GM03348 (cell line): ENCODE data around the gene NACC1.

Experiments used
- DNase-seq: peaks from one replicate; pipeline ENCODE4 v3.0.0; 2012; ENCODE audit warnings: low spot score

The NACC1 gene

DNA sequence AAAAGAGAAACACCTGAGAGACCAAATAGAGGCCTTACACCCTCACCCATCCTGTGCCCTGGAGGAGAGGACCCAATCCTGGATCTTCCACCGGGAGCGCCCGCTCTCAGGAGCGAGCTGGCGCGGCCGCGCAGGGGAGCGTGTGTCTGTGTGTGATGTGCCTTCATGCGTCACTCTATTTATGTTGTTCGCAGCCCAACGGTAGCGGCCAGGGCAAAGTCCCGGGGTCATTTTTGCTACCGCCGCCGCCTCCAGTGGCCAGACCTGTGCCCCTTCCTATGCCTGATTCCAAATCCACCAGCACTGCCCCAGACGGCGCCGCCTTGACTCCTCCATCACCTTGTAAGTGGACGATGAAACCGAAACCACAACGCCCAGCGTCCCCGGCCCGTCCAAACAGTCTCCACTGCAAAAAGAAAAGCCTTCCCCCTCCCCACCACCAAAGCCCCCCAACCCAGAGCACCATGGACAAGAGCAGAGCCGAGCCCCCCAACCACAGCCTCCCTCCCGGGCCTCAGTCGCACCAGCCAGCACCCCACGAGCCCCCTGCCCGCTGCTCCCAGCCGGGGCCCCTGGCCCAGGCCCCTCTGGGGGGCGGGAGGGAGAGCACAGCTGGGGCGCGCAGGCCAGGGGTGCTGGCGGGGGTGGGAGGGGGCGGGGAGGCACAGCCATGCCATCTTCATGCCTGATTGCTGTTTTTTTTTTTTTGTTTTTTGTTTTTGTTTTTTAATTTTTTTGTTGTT is 30.1 kb upstream of the NACC1 start:
- DNase-seq, result no peak

DNA sequence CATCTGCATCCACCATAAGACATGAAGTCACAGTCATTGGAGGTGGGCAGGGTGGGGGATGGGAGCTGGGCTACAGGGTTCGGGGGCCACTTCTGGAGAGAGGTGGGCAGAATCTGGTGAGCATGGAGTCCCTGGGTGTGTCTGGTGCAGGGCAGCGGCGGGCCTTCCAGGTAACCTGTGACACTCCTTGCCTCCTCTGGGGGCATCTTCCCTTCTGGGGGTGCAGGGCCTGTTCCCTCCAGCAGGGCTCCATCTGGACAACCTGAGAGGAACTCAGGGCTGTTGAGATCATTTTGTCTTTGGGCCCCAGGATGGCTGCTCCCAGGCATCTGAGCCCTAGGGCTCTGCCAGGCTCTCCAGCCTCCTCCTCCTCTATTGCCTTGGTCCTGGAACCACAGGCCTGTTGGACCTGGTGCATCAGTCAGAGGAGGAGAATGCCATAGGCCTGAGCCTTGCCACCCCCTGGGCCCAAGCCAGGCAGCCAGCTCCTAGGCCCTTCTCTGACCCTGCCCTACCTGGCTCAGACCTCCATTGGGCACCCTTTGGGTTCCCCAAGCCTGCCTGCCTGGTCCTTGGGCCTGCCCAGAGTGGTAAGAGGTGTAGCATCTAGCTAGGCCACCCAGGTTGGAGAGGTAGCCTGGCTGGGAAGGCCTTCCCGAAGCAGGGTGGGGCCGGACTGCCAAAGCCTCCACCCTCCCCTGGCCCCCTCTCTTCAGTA is 28.8 kb upstream of the NACC1 start:
- no peak for DNase-seq

DNA sequence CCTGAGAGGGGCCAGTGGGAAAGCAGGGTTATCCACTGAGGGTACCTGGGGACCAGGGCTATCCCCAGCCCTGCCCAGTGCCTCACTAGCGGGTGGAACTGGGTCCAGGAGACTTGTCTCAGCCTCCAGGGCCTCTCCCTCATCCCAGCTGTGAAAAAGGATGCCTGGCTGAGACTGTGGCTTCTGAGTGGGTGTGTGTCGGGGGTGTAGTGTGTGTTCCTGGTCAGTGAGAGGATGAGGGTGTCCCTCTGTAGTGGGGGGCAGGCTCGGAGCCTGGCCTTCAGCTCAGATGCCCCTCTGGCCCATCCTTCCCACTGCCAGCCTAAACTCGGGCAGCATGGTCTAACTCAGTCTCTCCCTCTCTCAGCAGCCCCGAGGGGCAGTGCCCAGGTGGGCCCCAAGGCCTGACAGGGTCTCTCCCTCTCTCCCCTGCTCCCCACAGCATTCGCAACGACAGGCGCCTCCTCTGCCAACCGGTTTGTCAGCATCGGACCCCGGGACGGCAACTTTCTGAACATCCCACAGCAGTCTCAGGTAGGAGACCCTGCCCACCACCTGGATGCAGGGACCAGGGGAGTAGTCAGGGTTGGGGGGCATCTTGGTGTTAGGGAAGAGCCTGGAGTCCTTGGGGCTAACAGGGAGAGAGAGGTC is 28.1 kb upstream of the NACC1 start:
- no peak for DNase-seq

DNA sequence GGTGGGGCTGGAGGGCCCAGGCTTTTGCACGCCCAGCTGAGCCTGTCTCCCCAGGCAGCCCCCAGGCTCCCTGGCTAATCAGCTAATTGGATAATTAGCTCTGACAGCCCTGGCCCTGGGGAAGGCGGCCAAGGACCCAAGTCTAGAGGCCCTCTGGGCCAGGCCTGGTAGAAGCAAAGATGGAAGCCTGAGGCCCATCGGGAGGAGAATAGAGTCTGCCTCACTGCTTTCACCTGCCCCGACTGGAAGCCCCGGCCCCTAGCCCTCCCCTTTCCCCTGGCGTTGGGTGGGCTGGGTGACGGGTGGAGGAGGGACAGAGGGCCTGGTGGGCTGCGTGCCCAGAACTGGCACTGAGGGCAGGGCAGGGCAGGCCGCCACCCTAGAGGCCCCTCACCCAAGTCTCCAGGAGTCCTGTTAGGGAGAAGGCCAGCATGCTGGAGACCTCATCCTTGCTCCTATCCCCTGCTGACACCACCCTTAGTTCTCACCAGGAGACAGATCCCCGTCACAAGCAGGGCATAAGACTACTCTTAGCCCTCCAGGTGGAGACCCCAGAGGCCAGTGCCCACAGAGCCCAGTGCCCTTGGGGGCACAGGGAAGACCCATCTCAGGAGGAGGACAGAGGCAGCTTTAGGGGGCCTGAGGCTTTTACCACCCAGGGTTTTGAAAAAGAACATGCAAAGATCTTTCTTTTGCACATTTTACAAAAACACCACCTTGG is 27.4 kb upstream of the NACC1 start:
- no peak for DNase-seq

DNA sequence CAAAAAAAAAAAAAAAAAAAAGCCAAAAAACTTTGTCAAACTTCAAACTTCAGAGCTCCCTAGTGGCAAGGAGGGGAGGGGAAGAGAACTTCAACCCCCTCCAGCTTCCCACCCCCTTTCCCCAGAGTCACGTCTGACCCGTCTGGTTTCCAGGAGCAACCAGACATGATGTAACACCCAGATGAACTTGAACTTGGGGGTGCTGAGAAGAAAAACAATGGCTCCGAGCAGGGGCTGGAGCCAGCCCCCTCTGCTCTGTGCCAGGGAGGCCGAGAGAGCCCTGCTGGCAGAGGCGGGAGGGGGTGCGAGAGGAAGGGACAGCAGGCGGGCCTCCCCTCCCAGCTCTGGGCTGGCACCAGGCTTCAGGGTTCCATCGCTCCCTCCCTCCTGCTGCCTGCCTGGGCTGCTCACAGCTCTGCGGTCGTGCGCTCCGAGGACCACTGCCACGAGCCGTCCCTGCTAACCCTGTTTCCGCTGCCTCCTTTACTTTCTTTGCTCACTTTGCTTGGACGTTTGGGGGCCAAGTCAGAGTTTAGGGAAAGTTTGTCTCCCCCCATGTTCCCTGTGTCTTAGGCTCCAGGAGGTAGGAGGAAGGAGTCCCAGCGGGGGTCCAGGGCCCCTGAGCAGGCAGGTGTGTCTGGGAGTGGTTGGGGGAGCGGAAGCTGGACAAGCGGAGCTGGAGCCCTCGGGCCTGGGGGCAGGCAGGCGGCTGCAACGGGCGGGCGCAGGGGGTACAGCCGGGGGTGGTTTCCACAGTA is 26.5 kb upstream of the NACC1 start:
- DNase-seq, result peak; percentile 94

DNA sequence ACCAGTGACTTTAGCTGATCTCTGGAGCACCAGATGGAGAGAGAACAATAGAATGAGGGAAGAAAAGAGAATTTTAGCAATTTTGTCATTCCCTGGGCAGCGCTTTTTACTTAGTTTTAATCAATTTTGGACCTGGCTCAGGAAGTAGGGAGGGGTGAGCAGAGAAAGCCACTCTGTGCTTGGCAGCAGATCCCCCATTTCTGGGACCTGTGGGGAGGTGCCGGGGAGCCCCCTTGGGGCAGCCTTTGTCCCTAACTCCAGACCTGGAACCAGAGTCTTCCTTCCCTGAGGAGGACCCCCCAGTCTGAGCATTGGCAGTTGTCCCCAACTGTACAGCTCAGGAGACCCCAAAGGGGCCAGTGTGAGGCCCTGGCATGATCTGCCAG is 25.9 kb upstream of the NACC1 start:
- DNase-seq, result no peak

DNA sequence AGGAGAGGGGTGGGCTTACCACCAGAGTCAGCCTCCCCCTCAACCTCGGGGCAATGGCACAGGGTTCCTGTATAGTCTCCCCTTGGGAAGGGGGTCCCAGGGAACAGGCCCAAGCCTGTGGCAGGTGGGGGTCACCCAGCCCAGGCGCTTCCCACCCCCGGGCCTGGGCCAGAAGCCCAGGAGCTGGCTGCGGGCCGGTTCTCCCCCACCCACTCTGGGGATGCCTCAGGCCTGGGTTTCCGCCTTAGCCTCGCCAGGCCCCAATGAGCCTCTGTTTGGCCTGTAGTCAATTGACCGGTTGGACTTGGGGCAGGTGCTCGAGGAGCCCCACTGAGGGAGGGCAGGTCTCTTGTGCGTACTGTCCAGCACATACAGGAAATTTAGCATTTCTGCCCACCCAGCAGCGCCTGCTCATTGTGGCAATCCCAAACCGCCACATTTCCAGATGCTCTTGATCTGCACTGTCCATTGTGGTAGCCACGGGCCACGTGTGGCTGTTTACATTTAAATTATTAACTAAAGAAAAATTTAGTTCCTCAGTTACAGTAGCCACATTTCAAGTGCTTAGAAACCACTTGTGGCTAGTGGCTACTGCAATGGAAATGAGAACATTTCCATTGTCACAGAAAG is 25.3 kb upstream of the NACC1 start:
- DNase-seq, result no peak

DNA sequence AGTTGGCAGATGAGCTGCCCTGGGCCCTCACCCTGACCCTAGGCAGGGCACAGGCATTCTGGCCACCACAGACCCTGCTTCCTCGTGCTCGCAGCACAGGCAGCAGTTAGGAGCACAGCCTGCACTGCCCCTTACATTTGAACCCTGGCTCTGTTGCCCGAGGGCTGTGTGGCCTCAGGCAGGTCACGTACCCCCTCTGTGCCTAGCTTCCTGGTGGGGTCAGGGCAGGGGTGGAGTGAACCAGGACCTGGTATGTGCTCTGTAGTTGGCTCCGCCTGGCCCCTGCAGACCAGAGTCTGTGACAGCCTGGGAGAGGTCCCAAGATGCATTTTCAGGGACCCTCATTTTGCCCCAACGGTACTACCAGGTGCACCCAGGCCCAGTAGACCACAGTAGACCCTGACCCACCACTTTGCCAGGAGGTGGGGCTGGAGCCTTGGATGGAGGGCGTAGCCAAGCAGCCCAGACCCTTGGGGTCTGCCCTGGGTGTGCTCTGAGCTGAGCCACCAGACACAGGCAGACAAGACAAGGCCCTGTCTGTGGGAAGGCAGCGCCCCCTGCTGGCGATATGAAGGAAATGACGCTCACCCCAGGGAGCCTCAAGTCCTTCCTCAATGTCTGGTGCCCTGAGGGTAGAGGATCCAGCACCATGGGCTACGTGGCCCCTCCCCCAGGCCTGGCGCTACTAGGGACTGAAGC is 24.5 kb upstream of the NACC1 start:
- DNase-seq, result peak; percentile 92

DNA sequence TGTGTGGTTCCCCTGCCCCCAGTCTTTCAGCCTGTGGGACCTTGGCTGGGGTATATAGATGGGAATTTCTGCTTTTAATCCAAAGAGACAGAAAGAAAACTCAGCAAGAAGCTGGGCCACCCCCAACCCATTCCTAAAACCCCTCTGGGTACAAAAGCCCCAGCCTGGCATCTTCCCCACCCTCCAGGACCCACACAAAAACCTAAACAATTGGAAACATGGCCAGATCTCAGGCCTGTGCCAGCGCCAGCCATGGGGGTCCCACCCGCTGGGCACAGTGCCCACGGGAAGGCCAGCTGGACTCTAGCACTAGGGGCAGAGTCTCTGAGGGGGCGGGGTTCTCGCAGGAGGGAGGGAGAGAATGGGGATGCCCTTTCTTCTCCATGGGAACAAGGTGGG is 24.0 kb upstream of the NACC1 start:
- no peak for DNase-seq

DNA sequence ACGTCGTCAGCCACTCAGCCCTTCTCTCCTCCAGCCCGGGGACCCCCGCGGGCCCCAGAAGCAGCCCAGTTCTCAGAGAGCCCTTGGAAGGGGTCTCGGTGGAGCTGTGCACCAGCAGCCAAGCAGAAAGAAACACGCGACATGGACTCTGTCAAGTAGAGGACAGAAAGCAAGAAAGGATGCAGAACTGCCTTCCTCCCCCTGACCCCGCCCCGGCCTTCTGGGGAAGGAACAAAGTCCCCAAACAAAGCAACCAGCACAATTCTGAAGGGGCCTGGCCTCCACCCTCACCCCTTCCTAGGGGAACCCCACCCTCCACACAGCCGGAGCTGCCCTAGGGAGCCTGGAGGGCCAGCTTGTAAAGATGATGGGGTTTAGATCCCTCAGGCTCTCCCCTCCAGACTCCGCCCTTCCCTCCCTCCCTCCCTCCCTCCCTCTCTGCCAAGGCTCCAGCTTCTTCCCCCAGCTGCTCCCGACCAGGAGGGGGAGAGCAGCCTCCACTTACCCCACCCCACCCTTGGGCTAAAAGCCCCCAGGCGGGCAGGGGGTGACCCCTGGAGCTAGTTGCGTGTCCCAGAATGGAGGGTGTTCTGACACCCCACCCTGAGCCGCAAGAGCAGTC is 23.2 kb upstream of the NACC1 start:
- DNase-seq, result no peak

DNA sequence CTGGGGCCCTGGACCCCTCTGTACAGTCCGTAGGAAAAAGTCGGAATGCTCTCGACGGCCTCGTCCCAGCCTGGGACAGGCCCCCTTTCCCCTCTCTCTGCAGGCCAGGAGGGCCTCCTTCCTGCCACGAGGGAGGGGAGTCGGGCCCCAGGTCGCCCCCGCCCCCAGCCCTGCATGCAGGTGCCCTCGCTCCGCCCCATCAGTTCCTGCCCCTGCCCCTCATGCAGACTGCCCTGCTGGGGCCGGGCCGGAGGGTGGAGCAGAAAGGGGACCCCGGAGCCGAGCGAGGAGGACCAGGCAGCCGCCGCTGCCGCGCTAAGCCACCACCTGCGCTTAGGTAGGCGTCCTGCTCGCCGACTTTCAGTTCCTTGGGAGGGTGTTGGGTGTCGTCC is 22.7 kb upstream of the NACC1 start:
- DNase-seq, result no peak

DNA sequence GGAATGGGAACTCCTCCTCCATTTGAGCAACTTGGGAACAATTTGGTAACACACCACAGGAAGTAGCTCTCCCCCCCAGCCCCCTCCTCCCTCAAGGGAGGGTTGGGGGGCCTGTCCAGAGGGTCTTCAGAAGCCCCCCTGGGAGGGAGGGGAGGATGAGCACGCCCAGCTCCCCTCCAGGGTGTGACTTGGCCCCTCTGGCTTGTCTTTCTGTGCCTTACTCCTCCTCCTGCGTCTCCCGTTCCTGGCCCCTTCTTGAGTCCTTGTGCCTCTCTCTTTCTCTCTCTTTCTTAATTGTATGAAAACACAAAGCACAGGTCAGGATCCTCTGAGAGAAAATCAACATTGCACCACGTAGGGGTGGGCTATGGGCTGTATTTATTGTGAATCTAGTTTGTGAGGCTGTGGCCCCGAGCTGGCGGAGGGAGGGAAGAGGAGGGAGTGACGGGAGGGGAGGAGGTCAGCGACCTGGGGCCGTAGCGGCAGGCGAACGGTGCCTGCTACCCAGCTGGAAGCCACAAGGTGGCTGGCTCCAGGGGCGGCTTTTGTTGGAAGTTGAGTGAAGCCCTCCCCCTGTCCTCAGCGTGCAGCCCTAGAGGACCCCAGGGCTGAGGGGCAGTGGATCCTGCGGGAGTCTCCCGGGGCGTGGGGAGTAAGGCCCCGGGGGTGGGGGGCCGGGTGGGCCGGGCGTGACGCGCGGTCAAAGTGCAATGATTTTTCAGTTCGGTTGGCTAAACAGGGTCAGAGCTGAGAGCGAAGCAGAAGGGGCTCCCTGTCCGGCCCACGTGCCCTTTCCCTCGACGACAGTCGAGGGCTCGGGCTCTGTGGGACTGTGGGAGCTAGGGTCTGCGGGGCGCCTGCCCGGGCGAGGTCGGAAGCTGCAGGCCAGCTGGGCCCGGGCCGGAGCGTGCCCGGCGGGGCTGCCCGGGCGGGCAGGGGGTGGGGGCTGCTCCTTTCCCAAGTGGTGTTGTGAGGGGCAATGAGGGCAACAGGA is 21.8 kb upstream of the NACC1 start:
- no peak for DNase-seq

DNA sequence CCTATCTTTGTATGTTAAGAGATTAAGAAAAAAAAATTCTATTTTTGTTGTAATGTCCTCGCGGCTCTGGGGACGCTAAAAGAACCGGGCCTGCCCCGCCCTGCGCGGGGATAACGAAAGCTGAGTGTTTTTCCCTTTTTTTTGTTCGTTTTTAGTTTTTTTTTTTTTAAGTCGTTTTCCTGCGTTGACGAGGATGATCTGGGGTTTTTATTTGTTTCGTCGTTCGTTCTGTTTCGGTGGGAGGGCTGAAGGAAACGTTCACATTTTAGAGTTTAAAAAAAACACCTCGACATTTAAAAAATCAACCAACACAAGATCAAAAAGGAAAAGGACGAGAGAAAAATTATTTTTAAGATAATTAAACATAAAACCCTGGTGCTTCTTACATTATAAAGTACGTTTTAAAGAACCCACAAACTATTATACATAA is 21.0 kb upstream of the NACC1 start:
- DNase-seq, result no peak

DNA sequence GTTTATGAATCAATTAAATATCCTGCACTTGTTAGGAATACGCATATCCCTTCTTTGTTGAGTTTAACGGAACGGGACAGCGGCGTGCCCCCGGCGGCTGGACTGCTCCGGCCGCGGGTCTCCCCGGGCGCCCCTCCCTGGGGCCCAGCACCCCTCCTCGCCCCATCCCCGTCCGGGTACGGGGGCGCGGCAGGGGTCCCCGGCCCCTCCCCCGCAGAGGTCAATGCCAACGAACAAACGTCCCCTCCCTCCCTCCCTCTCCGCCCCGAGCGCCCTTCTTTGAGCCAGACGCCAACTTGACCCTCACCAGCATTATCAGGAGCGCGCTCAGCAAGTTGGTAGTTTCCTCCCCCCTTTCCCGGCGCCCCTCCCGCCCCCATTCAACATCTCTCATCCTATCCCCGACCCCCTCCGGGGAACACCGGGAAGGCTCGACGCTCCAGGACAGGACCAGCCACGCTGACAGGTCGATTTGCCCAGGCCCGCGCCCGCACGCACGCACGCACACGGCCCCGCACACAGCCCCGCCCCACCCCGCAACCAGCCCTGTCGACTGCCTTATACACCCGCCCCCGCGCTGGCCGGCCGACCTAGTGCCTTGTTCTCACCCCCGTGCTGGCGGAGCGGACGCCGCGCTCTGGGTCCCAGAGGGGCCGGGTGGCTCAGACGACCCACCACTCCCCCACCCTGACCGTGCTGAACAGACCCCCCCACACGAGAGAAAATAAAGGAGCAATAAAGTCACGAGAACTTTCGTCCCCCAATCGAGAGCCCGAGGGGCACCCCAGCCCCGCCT is 20.4 kb upstream of the NACC1 start:
- DNase-seq, result no peak

DNA sequence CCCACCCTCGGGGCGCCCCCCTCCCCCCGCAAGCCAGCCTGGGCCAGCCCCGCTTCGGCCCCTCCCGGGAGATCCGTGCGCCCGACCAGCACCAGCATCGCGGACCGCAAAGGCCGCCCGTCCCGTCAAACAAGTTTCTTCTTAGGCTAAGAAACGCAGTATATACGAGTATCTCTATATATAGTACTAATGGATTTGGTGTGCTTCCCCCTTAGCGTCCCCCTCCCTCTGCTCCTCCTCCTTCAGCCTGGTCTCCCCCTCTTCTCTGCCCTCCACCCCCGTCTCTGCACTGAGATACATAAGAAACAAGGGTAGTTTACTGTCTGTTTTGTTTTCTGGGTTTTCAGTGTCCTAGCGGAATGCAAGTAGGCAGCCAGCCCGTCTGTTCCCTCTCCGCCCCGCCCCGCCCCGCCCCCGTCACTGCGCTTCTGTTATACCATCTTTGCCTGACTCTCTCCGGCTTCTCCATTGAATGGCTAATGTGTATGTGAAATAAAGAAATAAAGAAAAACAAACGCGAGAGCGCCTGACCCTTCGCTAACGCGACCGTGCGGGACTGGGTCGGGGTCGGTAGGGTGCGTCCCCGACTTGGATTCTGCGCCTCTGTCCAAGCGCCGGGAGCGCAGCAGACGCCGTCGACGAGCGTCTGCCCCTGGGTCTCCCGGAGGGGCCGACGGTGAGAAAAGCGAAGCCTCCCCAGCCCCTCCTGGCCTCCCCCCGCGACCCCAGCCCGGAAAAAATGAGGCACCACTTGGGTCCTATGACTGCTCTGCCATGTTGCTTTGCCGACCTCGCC is 19.6 kb upstream of the NACC1 start:
- peak; percentile 64 for DNase-seq

DNA sequence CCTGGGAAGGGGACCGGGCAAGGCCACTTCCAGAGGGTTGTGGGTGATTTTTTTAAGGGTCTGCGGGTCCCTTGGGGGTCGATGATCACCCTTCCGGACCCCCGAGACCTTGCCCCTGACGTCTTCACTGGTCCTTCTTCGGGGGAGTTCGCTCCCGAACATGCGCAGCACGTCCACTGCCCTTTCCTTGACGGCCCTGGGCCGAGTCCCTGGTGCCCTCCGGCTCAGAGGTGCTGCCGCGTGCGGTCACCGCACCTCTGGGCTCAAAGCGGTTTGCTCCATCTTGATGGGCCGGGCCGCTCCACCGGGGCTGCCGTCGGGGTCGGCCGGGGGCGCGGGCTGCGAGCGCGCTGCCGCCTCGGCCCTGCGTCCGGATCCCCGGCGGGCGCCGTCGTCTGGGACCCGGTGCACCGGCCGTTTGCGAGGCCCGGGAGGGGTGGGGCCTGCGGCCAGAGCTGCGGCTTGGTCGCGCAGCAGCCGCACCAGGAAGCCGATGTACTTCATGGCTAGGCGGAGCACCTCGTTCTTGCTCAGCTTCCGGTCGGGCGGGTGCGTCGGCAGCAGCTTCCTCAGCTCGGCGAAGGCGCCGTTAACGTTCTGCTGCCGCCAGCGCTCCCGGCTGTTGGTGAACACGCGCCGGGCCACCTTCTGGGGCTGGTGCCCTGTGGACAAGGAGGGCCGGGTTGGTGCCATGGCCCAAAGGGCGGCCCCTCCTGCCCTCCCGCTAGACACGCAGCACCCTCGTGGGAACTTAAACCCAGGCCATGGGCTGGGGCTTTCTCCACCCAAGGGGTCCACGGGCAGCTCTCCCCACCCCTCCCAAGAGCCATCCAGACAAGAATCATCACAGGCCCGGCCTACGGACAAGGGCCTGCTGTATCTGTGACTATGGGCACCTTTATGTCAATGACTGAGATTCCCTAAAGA is 18.7 kb upstream of the NACC1 start:
- no peak for DNase-seq
